G401 (cell line): ENCODE data around the gene OR5AR1. TPM values are rescaled to one million over a fixed set of nuclear protein-coding genes. Genes with fewer than 3 reads are reported as not detected.
"Not testable (repeated sequence)": the region's sequence is repeated elsewhere in the genome, so short reads cannot be mapped to it uniquely, and the experiment has no call there.

ENCODE experiments used
- DNase-seq: peaks from one replicate; pipeline ENCODE4 v3.0.0-alpha.2; 2015; ENCODE audit warnings: low spot score
- in situ Hi-C: cut with HindIII; loops from 2 replicates; pipeline ENCODE4 v1.10.0; 2016; ENCODE audit warnings: low sequenced_read_pairs, mixed read lengths
- total RNA-seq: library from RNA; depleted of rRNA; stranded (reverse); fragments of >200 nt; shearing (Covaris generic); gene quantifications from 2 replicates; pipeline ENCODE4 v1.2.3, GENCODE V29; 2014; rRNA removed

The OR5AR1 gene
- total RNA-seq: not detected in 2 replicates

DNA sequence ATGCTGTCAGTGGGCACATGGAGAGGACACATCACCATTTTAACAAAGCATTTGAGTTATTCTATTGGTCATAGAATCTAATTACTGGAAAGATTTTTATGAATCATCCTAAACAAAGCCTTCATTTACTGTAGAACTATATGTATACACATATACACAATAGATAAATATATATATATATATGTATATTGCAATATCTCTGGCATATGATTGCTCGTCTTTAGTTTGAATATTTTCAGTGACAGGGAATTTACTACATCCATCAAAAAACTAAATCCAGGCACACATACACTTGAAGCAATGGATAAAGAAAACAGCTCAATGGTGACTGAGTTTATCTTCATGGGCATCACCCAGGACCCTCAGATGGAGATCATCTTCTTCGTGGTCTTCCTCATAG is at the start of gene OR5AR1:
OR5AR1 (plus strand) TSS at position 301 of the 400 bp plus-strand sequence; CDS start at position 301, 0 bp downstream.
- in situ Hi-C loops: no loop called here
- no peak for DNase-seq

DNA sequence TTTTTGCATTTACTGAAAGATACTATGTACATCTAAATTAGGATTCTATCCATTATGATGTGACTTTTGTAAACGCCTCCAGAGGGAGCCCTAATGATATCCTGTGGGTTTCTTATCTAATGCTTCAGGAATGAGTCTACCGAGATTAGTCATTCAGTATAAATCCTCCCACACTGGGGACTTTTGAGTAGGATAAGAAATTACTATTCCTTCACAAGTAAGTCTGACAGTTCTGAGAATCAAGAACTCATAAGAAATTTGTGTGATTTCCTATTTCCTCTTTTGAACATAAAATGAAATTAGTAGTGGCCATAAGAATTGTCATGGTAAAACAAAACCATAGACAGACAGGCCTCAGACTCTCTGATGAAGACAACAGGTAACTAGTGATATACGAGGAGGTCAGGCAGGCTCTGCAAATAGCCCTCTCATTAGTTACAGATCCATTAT is 38.8 kb upstream of the OR5AR1 start:
- in situ Hi-C loops: no loop called here
- no peak for DNase-seq

DNA sequence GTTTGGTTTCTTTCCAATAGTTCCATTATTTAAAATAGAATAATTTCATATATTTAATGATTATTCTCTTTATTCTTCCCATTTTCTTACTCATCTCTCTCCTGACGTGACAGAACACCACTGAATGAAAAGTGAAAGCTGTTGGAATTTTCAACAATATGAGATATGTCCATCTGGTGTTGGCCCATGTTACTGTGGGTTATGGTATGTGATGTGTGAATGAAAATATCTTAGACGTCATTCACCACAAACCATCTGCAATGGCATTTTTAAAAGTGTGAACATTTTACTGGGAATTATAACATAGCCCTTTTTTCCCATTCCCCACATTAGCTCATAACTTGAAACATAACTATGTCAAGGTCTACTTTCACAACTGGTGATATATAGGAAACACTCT is 37.5 kb upstream of the OR5AR1 start:
- DNase-seq: no peak
- in situ Hi-C loops: no loop called here

DNA sequence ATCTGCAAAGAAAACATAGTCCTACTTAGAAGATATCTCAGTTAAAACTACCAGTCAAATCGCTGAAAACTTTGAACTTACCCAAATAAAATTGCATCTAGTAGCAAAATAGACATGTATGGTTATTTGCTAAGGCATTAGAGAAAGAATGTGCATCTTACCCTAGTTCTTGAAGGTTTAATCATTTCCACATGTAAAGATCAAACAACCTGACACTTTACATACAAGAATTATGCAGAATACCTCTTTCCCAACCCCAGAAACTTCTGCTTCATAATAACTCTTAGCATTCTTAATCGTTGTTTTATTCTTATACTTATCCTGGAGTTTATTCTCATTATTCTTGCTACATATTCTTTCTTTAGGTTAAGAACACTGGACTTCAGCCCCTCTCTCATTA is 31.2 kb upstream of the OR5AR1 start:
- in situ Hi-C loops: no loop called here
- no peak for DNase-seq

DNA sequence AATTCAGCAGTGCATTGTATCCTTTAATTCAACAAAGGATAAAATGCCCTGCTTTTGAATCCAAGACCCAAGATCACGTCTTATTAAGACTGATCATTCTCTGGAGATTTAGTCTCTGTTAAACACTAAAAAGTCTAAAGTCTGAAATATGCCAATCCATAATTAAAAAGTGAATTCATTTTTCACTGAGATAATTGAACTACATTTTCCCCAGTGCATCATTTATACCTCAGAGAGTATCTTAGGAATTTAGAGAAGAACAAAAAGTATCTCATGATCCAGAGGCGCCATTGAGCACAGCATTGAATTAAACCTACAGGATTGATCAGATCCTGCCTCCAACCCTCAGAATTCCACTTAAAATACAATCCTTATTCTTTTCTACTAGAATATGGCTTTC is 26.6 kb upstream of the OR5AR1 start:
- no peak for DNase-seq
- in situ Hi-C loops: no loop called here

DNA sequence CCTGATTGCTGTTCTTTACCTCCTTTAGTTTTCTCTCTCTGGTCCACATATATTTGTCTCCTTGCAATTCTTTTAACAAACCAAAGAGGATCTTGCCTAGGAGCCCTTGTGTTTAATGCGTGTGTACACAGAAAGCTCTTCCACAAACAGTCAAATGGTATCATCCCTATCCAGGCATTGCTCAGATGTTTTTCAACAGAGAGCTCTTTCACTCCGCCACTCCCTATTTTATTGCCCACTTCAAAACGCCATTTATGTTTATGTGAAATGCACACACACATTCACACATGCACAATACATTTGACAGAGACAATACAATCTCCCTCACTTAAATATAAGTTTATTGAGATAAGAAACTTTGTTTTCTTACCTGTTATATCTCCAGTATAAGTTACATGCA is 26.0 kb upstream of the OR5AR1 start:
- in situ Hi-C loops: no loop called here
- no peak for DNase-seq

DNA sequence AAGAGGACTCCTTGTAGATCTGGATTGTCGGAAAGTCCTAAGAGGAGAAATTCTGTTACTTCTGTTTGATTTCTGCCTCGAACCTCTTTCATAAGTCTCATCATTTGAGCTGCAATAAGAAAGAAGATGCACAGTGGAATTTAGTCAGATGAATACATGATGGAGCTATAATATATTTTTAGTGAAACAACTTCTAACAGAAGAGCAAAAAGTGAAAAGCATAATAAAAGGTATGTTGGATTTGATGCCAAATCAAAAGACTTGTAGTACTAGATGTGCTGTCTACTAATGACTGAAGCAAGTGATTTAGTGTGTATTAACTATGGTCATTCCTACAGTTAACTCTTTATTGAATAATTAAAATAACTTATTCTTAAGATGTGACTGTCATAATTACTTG is 21.1 kb upstream of the OR5AR1 start, which contains the start of gene OR5AP2:
OR5AP2 (minus strand) TSS at position 101 of the 400 bp plus-strand sequence; CDS start at position 101, 0 bp downstream.
- in situ Hi-C loops: no loop called here
- DNase-seq: no peak

DNA sequence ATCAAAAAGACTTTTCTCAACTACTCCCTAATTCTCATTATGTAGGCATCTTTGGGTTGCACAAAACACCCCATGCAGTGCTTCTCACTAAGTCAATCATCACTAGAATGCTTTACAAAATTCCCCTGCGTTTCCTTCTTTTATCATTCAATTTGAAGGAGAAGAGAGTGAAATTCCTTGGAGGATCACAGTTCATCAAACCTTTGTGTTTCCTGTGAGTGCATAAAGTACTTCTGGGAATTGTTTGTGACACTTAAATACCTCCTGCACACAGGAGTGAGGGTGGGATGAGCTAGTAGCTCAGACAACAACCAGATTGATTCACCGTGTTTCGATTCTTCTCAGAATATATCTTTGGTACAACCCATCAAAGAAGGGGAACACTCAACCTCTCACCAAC is 3.7 kb upstream of the OR5AR1 start:
- DNase-seq: no peak
- in situ Hi-C loops: no loop called here

DNA sequence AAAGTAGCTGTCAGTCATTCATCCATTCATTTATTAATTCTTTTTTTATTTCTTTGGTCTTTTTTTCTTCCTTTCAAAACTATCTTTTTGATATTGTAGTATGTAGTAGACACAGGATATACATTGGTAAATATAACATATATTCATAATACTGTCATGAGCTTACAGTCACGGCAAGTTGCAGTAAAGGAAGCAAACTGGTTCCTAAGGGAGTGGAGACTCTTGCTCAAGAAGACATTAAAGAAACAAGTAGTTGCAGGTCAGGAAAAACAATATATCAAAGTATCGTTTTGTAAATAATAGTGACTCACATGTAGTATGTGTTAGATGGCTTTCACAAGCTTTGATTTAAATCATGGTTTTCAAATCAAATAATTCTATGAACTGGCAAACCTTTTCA is 7.5 kb downstream of the OR5AR1 start:
- in situ Hi-C loops: no loop called here
- no peak for DNase-seq

DNA sequence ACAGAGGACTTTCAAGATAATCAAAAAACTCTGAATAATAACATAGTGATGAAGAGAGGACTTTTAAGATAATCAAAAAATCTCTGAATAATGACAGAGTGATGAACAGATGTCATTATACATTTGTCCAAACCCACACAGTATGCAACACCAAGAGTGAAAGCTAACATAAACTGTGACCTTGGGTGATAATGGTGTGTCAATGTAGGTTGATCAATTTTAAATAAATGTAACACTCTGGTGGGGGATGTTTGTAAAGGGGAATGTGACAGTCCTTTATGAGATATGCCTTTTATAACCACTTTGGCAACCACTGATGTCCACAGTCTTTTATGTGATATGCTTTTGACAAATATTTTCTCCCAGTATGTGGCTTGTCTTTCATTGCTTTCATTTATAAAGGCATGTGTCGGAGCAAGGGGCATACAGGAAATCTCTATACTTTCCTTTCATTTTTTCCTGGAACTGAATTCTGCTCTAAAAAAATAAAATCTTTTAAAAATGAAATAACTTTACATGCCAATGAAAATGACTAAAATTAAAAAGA is 25.1 kb downstream of the OR5AR1 start:
- in situ Hi-C loops: no loop called here
- DNase-seq: no peak

DNA sequence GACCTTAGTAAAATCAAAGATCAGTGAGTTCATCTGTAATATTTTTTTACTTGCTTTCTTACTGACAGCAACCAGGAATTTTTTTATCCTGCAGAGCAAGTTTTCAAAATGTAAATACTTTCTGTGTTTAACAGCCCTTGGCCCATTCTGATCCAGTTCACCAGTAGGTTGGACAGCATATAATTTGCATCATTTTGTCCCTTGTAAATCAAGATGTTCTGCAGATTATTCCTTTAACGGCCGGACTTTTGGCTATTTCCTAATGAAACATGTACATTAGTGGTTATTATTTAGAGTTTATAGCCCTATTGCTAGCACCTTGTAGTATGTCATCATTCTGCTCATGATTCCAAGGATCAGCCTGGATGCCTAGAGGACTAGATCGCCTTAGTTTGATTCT is 27.7 kb downstream of the OR5AR1 start:
- in situ Hi-C loops, DNase-seq: not testable (repeated sequence)

DNA sequence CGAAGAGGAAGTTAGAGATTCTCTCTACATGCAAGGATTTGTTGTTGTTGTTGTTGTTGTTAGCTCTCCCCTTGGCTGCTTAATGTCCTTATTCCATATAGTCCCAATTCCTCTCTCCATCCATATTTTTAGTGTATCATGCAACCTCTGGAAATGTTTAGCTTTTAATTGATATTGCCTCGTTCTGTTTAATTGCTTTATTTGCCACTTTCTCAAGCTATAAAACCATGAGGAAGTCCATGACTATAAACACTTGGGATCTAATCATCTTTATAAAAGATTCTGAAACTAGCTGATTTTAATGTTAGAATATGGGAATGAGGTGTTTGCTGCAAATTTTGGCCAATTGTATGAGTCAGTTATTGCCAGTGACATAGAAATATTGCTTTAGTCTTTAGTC is 29.9 kb downstream of the OR5AR1 start:
- no peak for DNase-seq
- in situ Hi-C loops: no loop called here

DNA sequence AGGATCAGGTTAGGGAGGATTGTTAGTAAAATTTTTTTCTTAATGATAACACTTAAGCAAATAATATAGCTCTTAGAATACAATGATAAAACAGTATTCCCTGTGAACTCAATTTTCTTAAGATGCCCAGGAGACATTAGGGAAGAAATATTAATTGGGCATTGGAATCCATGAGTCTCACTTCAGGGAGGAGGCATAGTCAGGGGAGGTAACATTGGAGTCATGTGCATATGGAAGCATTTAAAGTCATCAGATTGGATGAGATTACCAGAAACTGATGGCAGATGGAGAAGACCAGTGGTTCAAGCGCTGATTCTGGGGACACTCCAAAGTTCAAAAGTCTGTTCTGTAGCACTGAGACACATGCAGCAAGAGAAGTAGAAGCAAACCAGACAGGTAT is 35.3 kb downstream of the OR5AR1 start, which contains the start of gene OR9G1:
OR9G1 (plus strand) TSS at position 301 of the 400 bp plus-strand sequence. CDS start 1,293 bp downstream, outside the sequence.
- in situ Hi-C loops: no loop called here
- DNase-seq: no peak

DNA sequence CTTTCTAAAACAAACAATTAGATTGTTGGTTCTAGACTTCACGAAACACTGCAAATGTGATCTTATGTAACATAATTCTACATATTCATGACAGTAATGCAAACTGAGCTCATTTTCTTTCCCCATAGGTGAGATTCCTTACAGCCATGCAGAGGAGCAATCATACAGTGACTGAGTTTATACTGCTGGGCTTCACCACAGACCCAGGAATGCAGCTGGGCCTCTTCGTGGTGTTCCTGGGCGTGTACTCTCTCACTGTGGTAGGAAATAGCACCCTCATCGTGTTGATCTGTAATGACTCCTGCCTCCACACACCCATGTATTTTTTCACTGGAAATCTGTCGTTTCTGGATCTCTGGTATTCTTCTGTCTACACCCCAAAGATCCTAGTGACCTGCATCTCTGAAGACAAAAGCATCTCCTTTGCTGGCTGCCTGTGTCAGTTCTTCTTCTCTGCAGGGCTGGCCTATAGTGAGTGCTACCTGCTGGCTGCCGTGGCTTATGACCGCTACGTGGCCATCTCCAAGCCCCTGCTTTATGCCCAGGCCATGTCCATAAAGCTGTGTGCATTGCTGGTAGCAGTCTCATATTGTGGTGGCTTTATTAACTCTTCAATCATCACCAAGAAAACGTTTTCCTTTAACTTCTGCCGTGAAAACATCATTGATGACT is 36.9 kb downstream of the OR5AR1 start:
- DNase-seq: no peak
- in situ Hi-C loops: no loop called here

DNA sequence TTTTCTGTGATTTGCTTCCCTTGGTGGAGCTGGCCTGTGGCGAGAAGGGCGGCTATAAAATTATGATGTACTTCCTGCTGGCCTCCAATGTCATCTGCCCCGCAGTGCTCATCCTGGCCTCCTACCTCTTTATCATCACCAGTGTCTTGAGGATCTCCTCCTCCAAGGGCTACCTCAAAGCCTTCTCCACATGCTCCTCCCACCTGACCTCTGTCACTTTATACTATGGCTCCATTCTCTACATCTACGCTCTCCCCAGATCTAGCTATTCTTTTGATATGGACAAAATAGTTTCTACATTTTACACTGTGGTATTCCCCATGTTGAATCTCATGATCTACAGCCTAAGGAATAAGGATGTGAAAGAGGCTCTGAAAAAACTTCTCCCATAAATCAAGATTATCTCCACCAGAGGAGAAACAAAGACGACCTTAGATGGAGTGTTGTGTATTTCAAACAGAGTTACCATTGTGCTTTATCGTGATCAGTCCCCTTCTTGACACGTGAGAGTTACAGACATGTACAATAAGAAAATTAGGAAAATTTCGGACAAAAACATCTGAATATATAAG is 37.5 kb downstream of the OR5AR1 start:
- no peak for DNase-seq
- in situ Hi-C loops: no loop called here

DNA sequence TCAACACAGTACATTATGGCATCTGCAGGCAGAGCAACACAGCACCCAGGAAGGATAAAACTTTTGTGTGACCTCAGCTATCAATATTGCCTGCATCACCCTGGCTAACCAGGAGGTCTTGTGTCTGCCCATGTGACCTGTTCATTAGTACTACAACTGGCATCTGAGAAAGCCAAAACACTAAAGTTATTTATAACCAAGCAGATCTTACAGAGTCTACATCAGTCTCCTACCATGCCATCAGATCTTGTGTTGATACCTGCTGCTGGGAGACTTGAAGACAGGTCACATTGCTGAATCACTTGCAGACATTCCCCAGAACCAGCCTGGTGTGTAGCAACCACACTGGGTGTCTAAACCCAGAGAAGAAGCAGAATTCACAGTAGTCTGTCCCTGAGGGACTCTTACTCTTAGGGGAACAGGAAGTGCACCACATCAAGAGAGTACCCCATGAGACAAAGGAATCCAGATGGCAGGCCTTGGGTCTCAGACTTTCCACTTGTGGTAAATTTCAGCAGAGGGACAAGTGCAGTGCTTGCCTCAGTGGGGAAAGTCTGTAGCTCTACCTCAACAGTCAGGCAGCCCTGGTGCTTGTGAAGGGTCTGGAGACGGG is 42.4 kb downstream of the OR5AR1 start:
- in situ Hi-C loops: no loop called here
- no peak for DNase-seq

DNA sequence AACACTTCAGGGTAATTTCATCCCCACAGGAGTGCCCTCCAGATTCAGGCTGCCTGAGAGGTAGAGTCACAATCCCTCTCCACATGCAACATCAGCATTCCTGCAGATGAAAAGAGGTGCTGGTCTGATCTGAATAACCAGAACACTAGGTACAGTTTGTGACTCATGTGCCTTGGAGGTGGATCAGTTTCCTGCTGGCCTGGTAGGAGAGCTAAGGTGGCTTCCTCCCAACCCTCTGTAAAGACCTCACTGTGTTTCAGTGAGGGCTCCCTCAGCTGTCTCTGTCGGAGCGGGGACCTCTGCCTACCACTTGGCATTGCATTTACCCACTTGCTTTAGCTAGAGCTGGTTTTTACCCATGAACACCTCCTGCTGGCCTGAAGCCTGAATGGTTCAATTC is 43.0 kb downstream of the OR5AR1 start:
- in situ Hi-C loops: no loop called here
- DNase-seq: no peak

DNA sequence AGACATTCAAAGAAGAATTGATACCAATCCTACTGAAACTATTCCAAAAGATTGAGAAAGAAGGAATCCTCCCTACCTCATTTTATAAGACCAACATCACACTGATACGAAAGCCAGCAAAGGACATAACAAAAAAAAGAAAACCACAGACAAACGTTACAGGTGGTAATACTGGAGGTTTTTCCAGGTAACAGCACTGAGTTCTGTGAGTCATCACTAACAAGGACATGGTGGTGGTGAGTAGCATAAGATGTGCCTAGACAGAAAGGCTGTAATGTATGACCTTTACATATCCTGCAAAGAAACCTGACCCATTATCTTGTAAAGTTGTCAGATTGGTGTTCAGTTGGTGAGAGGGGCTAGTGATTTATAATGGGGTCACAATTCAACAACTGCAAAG is 50.7 kb downstream of the OR5AR1 start:
- in situ Hi-C loops: no loop called here
- no peak for DNase-seq
